GM21786 (cell line): ENCODE data around the gene IL10RA.
A peak's percentile ranks its signal among the peaks of the same experiment; 100 is the strongest.

ENCODE experiments used
- ATAC-seq: cut with Tn5 transposase; IDR thresholded peaks from one replicate; pipeline ENCODE4 v1.9.1; 2021; ENCODE audit not compliant: unreplicated experiment

The IL10RA gene

DNA sequence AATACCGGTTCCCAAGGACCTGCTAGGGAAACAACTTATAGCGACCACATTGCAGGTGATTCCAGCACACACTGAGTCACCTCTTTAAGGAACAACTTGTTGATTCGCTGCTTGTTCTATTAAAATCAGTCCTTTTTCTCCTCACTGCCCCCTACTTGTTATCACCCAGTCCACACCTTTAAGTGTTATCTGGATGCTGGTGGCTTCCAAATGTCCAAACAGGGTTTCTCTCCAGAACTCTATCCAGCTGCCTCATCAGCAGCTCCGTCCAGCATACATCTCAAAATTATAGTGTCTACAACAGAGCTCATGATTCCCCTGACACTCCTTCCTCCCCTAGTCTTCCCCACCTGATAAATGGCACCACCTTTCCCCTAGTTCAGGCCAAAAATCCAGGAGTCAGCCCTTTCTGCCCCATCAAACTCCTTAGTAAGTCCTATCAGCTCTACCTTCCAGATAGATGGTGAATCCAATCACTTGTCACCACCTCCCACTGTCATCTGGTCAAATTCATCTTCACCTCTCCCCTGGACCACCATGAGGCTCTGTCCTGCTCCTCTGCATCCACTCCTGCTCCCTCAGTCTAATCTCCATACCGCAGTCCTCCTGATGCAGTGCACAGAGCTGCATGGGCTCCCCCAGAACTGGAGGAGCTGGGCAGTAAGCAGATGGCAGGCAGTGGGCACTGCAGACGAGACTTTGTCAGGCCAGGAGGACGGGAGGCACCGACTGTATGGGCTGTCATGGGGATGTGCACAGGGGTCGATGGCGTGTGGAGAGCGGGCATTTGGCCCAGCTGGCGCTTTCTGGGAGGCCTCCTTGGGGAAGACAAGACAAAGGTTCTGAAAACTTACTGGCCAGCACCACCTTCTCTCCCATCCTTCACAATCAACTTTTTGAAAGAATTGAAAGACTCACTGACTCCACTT is 19.3 kb downstream of the IL10RA start:
- no peak for ATAC-seq

DNA sequence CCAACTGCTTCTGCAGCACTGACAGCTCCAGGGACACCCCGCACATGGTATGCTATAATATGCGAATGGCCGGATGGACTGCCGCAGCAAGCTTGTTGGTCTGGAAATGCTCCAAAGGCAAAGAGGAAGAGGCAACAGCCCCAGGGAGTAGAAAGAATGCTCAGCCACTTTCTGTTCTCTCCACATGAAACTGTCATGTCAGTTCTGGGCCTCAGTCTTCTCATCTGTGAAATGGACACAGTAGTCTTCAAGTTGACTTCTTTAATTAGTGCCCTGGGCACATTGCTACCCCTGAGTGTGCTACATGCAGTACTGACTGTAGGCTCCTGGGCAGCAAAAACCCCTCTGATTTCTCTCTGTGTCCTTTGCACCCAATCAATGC is 19.9 kb downstream of the IL10RA start:
- ATAC-seq: no peak

GRCh38 chr11:118007040-118007439 is 20.8 kb downstream of the IL10RA start:
- ATAC-seq: no peak

GRCh38 chr11:118007563-118008270 is 21.5 kb downstream of the IL10RA start:
- ATAC-seq: peak; percentile 31

GRCh38 chr11:118008271-118008911 is 22.2 kb downstream of the IL10RA start:
- ATAC-seq: no peak

DNA sequence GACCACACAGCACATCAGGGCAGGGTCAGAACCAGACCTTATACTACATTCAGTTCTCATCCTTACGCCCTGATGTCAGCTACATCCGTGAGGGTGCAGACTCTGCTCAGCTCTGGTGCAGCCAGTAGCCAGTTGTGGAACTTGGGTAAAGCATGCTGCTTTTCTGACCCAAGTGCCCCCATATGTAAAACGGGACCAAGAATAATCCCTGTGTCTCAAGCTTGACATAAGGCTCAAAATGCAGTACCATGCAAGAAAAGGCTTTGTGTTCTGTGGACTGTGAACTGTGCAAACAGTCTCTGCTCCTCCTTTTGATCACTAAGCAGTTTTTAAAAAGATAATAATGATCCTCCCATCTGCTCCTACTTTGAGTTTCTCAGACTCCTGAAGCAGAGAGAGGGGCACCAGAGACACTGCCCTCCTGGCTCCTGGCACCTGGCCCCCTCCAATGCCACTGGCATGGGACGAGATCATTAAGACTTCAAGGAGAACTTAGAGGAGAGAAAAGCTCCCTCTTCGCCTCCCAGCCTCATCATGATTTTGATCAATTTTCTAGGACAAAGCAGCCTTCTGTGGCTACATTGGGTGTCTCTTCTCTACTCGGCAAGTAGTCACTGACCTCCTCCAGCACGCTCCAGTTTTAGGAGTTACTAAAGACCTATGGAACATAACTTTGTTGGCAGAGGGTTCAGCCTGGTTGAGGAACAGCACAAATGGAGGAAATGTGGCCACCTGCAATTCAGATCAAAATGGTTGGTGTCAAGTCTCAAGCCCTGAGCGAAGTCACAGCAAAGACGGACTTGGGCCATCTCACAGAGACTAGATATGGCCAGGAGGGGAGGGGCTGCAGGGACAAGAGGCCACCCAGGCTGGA is 23.9 kb downstream of the IL10RA start:
- ATAC-seq: no peak

DNA sequence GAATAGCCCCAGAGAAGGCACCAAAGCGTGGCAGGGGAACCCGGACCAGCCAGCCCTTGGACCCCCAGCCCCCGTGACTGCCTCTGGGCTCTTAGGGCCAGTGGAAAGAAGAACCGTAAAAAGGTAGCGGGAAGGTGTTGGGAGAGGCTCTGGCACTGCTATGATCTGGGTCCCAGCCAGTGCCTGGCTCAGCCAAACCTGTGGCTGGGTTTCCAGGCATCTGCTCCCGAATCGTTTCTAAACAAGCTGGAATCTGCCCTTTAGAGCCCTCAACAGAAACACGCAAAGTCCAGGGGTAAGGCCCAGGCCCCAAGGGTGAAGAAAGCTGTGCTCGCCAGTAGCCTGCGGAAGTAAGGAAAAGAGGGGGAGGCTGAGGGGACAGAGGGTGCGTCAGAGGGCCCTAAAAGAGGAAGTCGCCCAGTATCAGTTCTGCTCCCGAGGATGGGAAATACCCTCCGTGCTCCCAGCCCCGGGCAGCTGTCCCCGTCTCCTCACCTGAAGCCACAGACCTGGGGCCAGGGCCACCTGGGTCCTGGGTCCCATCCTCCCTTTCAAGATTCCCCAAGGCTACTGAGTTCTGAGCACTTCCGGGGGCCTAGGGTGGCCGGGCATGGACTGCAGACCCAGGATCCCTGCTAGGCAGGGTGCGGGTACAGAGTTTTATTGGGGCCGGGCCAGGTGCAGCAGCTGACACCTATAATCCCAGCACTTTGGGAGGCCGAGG is 24.7 kb downstream of the IL10RA start:
- peak; percentile 76 for ATAC-seq

GRCh38 chr11:118012083-118012669 is 26.0 kb downstream of the IL10RA start:
- no peak for ATAC-seq

- no peak for ATAC-seq
These were observed 27.8 kb downstream of the IL10RA start for GRCh38 chr11:118014022-118014421.

- no peak for ATAC-seq
These were observed 29.2 kb downstream of the IL10RA start for GRCh38 chr11:118015385-118015841.

DNA sequence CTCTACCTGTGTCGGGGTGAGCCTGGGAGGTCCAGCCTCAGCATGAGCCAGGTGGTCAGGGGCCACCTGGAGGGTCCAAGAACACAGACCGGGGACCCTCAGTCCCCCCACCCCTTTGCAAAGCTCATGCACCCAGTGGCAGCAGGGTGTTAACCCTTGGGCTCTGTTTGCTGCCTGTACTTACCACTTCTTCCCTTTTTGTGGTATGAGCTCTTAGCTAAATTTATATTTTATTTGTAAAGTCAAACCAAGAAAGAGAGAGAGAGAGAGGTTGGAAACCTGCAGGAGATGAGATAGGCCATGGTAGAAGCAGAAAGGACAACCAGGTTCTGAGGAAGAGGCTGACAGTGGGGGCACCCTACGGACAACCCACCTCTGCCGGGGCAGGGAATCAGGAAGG is 29.9 kb downstream of the IL10RA start:
- no peak for ATAC-seq

DNA sequence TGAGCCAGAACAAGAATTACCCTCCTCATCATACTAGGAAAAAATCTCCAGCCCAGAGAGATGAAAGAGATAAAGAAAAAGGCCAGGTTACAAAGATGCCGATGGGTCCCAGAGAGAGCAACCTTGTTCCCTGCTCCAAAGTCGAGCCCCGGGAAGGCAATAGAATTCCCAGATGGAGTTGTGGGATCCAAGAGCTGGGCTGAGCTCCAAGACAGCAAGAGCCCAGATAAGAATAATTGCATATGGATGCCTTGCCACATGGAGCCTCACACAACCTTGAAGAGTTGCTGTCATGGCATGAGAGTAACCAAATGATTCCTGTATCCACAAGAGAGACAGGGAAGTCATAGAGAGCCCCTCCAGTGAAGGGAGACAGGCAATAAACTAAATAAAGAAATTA is 30.9 kb downstream of the IL10RA start:
- ATAC-seq: no peak

GRCh38 chr11:118017631-118018315 is 31.6 kb downstream of the IL10RA start:
- ATAC-seq: no peak

GRCh38 chr11:118018401-118018800 is 32.2 kb downstream of the IL10RA start:
- no peak for ATAC-seq

- ATAC-seq: no peak
These were observed 35.0 kb downstream of the IL10RA start for GRCh38 chr11:118021146-118021545.

DNA sequence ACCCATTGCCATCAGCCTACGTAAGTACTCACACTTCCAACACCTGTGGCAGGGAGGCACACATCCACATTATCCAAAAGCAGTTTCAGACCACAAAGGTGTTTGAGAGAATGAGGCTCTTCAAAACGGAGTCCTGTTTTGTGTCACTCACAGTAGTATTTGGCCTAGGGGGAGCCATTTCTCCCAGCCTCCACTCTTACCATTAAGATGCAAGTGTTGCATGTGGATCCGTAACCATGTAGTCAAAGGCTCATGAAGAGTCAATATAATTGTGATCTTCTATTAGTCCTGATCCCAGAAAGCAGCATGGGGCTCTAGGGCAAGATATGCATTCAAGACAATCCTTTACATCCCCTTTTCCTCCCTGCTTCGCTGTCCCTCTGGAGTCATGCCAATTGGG is 41.5 kb downstream of the IL10RA start:
- ATAC-seq: no peak

DNA sequence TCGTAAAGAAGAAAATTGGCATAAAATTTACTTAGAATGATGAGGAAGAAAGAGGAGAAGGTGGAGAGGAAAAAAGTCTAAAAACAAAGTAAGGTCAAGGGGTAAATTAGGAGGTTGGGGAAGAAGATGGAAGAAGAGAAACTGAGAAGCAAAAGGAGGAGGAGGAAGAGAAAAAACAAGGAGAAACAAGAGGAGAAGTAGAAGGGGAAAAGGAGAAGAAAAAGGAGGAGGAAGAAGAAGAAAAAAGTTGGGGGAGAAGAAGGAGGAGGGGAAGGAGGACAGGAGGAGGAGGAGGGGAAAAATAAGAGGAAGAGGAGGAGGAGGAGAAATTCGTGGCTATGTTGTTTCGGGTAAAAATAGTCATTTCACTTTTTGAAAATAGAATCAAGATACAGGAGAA is 42.4 kb downstream of the IL10RA start:
- ATAC-seq: no peak

DNA sequence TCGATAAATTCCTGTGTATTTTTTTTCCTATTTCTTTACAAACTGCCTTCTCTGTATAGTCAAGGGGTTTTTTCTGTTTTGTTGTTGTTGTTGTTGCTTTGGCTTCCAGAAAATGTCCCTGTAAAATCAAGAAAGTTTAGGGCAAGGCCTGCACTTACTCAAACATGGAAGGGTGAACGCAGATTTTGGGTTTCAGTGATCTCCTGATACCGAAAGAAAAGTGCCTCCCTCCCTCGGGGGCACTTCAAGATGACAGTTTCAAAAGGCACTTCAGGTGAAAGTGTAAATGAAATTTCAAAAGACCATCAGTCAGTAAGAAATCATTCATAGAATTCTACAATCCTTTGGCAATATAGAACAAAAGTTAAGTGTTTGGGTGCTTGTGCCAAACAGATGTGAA is 47.2 kb downstream of the IL10RA start:
- ATAC-seq: peak; percentile 80

GRCh38 chr11:118042141-118042540 is 55.9 kb downstream of the IL10RA start:
- no peak for ATAC-seq
